OCI-LY1 (cell line): ENCODE data around the gene CD48.
A peak's percentile ranks its signal among the peaks of the same experiment; 100 is the strongest.

Experiments used
- H2AFZ ChIP-seq: fragments of 200-600 bp; sonication (generic), shearing (Covaris generic); 2 replicates; pipeline ENCODE4 v1.6.0; 2014; ENCODE audit warnings: antibody characterized with exemption, mild to moderate bottlenecking, low read length
- H3F3A ChIP-seq: fragments of 200-600 bp; sonication (generic), shearing (Covaris generic); 2 replicates; pipeline ENCODE4 v1.6.0; 2014; ENCODE audit warnings: mild to moderate bottlenecking, antibody characterized with exemption, low read length, moderate library complexity; ENCODE audit not compliant: insufficient read depth
- H3K27ac ChIP-seq: fragments of 200-600 bp; sonication (generic); 2 replicates; pipeline ENCODE4 v1.5.1; 2014; ENCODE audit warnings: low read length, mixed run types, mild to moderate bottlenecking, low read depth; ENCODE audit not compliant: poor library complexity, severe bottlenecking
- H3K27me3 ChIP-seq: fragments of 200-600 bp; sonication (generic); 2 replicates; pipeline ENCODE4 v1.6.0; 2014; ENCODE audit warnings: antibody characterized with exemption, mild to moderate bottlenecking, low read length, moderate library complexity; ENCODE audit not compliant: insufficient read depth
- H3K36me3 ChIP-seq: fragments of 200-600 bp; sonication (generic); 2 replicates; pipeline ENCODE4 v1.6.1; 2014; ENCODE audit warnings: mild to moderate bottlenecking, antibody characterized with exemption, low read length, moderate library complexity, mixed read lengths; ENCODE audit not compliant: insufficient read depth
- H3K4me1 ChIP-seq: fragments of 200-600 bp; sonication (generic); 2 replicates; pipeline ENCODE4 v1.5.1; 2014; ENCODE audit warnings: mild to moderate bottlenecking, low read length, moderate library complexity; ENCODE audit not compliant: insufficient read depth, severe bottlenecking
- H3K4me2 ChIP-seq: fragments of 200-600 bp; sonication (generic), shearing (Covaris generic); 2 replicates; pipeline ENCODE4 v1.6.1; 2014; ENCODE audit warnings: low read length
- H3K4me3 ChIP-seq: fragments of 200-600 bp; sonication (generic); 2 replicates; pipeline ENCODE4 v1.5.1; 2014; ENCODE audit warnings: low read length, low read depth, mild to moderate bottlenecking, mixed read lengths; ENCODE audit not compliant: poor library complexity, severe bottlenecking
- H3K79me2 ChIP-seq: fragments of 200-600 bp; shearing (Covaris generic); 2 replicates; pipeline ENCODE4 v1.6.1; 2016; ENCODE audit warnings: mixed run types, low read length, mixed read lengths; ENCODE audit not compliant: insufficient read depth
- H3K9ac ChIP-seq: fragments of 200-600 bp; sonication (generic), shearing (Covaris generic); 2 replicates; pipeline ENCODE4 v1.6.1; 2014; ENCODE audit warnings: mild to moderate bottlenecking, low read length, mixed read lengths
- H3K9me2 ChIP-seq: fragments of 200-600 bp; sonication (generic), shearing (Covaris generic); 2 replicates; pipeline ENCODE4 v1.6.1; 2014; ENCODE audit warnings: low read depth, mild to moderate bottlenecking, low read length, mixed read lengths
- H3K9me3 ChIP-seq: fragments of 200-600 bp; shearing (Covaris generic); 2 replicates; pipeline ENCODE4 v1.6.1; 2014; ENCODE audit warnings: low read length, mixed read lengths
- H4K20me1 ChIP-seq: fragments of 200-600 bp; sonication (generic), shearing (Covaris generic); 2 replicates; pipeline ENCODE4 v1.6.0; 2016; ENCODE audit warnings: mild to moderate bottlenecking, low read length; ENCODE audit not compliant: insufficient read depth
- EZH2 ChIP-seq: fragments of 200-600 bp; sonication (generic), shearing (Covaris generic); IDR thresholded peaks from 2 replicates; pipeline ENCODE4 v1.8.0; 2017; ENCODE audit warnings: borderline replicate concordance, mixed run types, mild to moderate bottlenecking, antibody characterized with exemption, low read length, moderate library complexity, mixed read lengths
- TF ChIP-seq, protein P1 (sequence below): fragments of 200-600 bp; sonication (generic), shearing (Covaris generic); IDR thresholded peaks from 2 replicates; pipeline ENCODE4 v1.5.1; 2017; ENCODE audit warnings: mild to moderate bottlenecking, antibody characterized with exemption, low read length, moderate library complexity, mixed read lengths

CD48 gene

GRCh38 chr1:160629286-160630210 is 82.1 kb downstream of the CD48 start:
- H2AFZ ChIP-seq = no peak overlapping the region
- no peaks in the 10 kb centered on the region for H3K9me2 ChIP-seq
- TF ChIP-seq EZH2 = no peak
- TF ChIP-seq, protein P1, sequence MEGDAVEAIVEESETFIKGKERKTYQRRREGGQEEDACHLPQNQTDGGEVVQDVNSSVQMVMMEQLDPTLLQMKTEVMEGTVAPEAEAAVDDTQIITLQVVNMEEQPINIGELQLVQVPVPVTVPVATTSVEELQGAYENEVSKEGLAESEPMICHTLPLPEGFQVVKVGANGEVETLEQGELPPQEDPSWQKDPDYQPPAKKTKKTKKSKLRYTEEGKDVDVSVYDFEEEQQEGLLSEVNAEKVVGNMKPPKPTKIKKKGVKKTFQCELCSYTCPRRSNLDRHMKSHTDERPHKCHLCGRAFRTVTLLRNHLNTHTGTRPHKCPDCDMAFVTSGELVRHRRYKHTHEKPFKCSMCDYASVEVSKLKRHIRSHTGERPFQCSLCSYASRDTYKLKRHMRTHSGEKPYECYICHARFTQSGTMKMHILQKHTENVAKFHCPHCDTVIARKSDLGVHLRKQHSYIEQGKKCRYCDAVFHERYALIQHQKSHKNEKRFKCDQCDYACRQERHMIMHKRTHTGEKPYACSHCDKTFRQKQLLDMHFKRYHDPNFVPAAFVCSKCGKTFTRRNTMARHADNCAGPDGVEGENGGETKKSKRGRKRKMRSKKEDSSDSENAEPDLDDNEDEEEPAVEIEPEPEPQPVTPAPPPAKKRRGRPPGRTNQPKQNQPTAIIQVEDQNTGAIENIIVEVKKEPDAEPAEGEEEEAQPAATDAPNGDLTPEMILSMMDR = no peak
- H3K9ac ChIP-seq = no peak overlapping the region
- H3F3A ChIP-seq = no peaks in the 10 kb centered on the region
- peak overlapping the region; percentile 3 for H3K27ac ChIP-seq
- H3K4me2 ChIP-seq = peak overlapping the region; percentile 25; the same call in 1 of the 2 replicates
- H3K9me3 ChIP-seq = no peaks in the 10 kb centered on the region
- no peaks in the 10 kb centered on the region for H3K79me2 ChIP-seq
- no peaks in the 10 kb centered on the region for H3K36me3 ChIP-seq
- H3K4me1 ChIP-seq = peaks cover 70% of the 10 kb centered on the region
- no peak overlapping the region for H3K4me3 ChIP-seq
- no peaks in the 10 kb centered on the region for H4K20me1 ChIP-seq
- no peaks in the 10 kb centered on the region for H3K27me3 ChIP-seq

DNA sequence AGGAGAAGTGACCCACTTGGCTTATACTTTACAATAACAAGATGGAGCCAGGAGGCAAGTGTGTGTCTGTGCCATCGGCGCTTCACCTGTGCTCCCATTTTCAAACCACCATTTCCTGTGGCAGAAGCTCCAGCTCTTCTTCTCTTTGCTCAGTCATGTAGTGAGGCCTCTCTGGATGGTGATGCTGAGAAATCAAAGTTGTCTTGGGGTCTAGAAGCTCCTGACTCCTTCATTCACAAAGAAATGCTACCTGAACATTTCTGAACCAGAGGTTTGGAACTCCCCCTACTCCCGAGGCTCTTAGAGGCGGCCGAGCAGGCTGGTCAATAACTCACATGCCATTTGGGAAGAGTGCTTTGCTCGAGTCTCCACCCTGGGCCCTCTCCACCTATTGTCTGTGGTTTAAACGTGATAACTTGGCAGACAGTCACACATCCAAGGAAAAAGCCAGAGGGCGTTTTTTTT is 82.8 kb downstream of the CD48 start:
- Histone ChIP-seq H3K27ac (peak overlapping the region; percentile 3), H3K9me3 (no peaks in the 10 kb centered on the region), H3K9me2 (no peaks in the 10 kb centered on the region), H4K20me1 (no peaks in the 10 kb centered on the region), H3K79me2 (no peaks in the 10 kb centered on the region), H3K4me1 (peaks cover 77% of the 10 kb centered on the region), H3K36me3 (no peaks in the 10 kb centered on the region), H3K4me3 (no peak overlapping the region), H3K4me2 (no peak overlapping the region), H3F3A (no peaks in the 10 kb centered on the region), H2AFZ (no peak overlapping the region), H3K9ac (no peak overlapping the region), H3K27me3 (no peaks in the 10 kb centered on the region)
- TF ChIP-seq EZH2 = no peak
- TF ChIP-seq, protein P1 = no peak
